Right lobe of liver (tissue), 6 donors: Measurements from ENCODE around the gene ANTXRL. TPM values are rescaled to one million over a fixed set of nuclear protein-coding genes. Genes with fewer than 3 reads are reported as not detected.

Experiments
- ATAC-seq, 4 donors: fragments of 200-7000 bp; cut with Tn5 transposase; one replicate each; pipeline ENCODE4 v1.9.1; 2020; ENCODE audit warnings: mild to moderate bottlenecking in 4 of 4, moderate library complexity in 4 of 4
- DNase-seq, 3 donors: peaks; one replicate each; pipeline ENCODE4 v3.0.0-alpha.2; 2020
- H3K27ac ChIP-seq, 3 donors: fragments of 200-600 bp; one replicate each; pipeline ENCODE4 v1.8.0; 2022
- H3K27me3 ChIP-seq, 2 donors: fragments of 200-600 bp; one replicate each; pipeline ENCODE4 v1.8.0; 2022
- H3K36me3 ChIP-seq, 4 donors: fragments of 200-600 bp; sonication (generic) in 1 of 4; one replicate each; pipeline versions ENCODE4 v1.5.1 to v1.8.0; 2017 to 2022; ENCODE audit warnings: control low read depth in 1 of 4
- H3K4me1 ChIP-seq, 4 donors: fragments of 200-600 bp; sonication (generic) in 1 of 4; one replicate each; pipeline versions ENCODE4 v1.5.1 to v1.8.0; 2017 to 2022; ENCODE audit warnings: control low read depth in 1 of 4
- H3K4me3 ChIP-seq, 3 donors: fragments of 200-600 bp; one replicate each; pipeline ENCODE4 v1.8.0; 2022
- H3K9me3 ChIP-seq, 4 donors: fragments of 200-600 bp; sonication (generic) in 1 of 4; one replicate each; pipeline versions ENCODE4 v1.5.1 to v1.8.0; 2017 to 2022; ENCODE audit warnings: control low read depth in 1 of 4
- POLR2A ChIP-seq: fragments of 450-650 bp; IDR thresholded peaks from one replicate; pipeline ENCODE4 v1.6.1; 2017; ENCODE audit warnings: antibody characterized with exemption, mild to moderate bottlenecking
- WGBS: methylation state at CpG from one replicate; pipeline ENCODE4 v1.1.6; 2018; ENCODE audit warnings: low coverage, low lambda C conversion rate; ENCODE audit not compliant: insufficient coverage; ENCODE audit errors: missing lambda C conversion rate; 5-methylcytosine and 5-hydroxymethylcytosine counted together
- intact Hi-C, 2 donors: fragments of 100-400 bp; cut with DNase I; formaldehyde crosslinking; loops; one replicate each; pipeline versions ENCODE4 v1.11.2 to v1.14.1; 2022
- total RNA-seq, 6 experiments: library from RNA; depleted of rRNA in 2 of 6; stranded (reverse); fragments of >200 nt in 2 of 6; fragmentation: NEBNext Ultra II Directional in 3 of 6; extraction: Animal tissue kit (Norgen Biotek cat#: 25700) in 3 of 6; gene quantifications; one replicate each; pipeline versions ENCODE4 v1.1.0 to v1.2.4, GENCODE V29; 2016 to 2023
- TF ChIP-seq, protein P1 (sequence below), 4 donors: fragments of 200-600 bp in 3 of 4; fragments of 450-650 bp in 1 of 4; IDR thresholded peaks; one replicate each; pipeline versions ENCODE4 v1.5.1 to v1.8.0; 2016 to 2022; ENCODE audit warnings: antibody characterized with exemption in 4 of 4, mild to moderate bottlenecking in 2 of 4
- donor health status: DM: no; HTN: yes; CAD: no.
- donor health status: DM: no; HTN: no; CAD: no.
- donor health status: DM: no; HTN: no; CAD: no.
- donor health status: DM: no; HTN: yes; CAD: no.
- donor health status: DM: no; HTN: yes; CAD: no.

ANTXRL gene
- total RNA-seq, 6 experiments from 2014 or later, result not detected

DNA sequence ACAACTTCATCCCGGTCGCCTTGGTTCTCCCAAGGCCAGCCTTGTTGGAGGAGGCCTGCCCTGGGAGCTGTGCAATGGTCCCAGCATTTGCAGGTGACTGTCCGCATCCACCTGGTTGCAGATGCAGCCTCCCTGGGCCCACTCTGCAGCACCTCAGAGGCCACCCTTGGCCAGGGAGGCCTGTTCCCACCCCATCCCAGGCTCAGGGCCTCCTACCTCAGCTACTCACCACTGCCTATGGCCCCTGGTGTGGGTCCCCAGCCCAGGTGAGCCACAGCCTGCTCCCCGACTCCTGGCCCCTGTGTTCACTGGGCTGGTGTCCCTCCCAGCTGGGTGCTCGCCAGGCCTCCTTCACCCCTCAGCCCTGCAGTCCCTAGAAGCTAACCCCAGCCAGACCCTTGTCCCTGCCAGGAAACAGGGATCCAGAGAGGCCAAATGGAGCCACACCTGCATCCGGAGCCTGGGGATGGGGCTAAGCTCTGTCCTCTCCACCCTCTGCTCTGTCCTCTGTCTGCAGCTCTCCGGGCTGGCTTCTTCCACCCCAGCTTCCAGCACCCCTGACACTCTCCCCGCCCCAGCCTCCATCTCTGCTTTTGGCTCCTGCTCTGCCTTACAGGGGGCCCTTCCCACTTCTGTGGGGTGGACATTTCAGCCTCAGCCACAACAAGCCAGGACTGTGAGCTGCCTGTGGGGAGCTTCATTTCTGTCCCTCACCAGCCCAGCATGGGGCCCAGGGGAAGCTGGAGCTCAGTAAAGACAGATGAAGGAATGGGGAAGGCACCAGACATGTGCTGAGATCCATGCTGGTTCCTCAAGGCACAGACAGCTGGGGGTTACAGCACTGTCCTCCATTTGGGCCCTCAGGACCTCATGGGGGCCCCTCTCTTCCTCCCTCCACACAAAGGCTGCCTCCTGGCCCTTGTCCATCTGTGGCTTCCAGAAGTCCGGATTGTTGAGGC lies 35.6 kb upstream of the ANTXRL start:
- no peak for ATAC-seq
- H3K4me3 ChIP-seq, result no peak overlapping the region
- intact Hi-C loops, result no loop called here
- WGBS, result 100% methylated on average over 1 of the region's 9 CpGs
- peaks cover 0 to 16% (median 2%) of the 10 kb centered on the region in 4 donors for H3K4me1 ChIP-seq
- H3K36me3 ChIP-seq, result no peaks in the 10 kb centered on the region
- H3K27ac ChIP-seq, result no peak overlapping the region
- no peaks in the 10 kb centered on the region for H3K9me3 ChIP-seq
- peak in 1 of 3 donors; percentile 44 for DNase-seq
- no peaks in the 10 kb centered on the region for H3K27me3 ChIP-seq
- no peak for TF ChIP-seq POLR2A
- TF ChIP-seq, protein P1, sequence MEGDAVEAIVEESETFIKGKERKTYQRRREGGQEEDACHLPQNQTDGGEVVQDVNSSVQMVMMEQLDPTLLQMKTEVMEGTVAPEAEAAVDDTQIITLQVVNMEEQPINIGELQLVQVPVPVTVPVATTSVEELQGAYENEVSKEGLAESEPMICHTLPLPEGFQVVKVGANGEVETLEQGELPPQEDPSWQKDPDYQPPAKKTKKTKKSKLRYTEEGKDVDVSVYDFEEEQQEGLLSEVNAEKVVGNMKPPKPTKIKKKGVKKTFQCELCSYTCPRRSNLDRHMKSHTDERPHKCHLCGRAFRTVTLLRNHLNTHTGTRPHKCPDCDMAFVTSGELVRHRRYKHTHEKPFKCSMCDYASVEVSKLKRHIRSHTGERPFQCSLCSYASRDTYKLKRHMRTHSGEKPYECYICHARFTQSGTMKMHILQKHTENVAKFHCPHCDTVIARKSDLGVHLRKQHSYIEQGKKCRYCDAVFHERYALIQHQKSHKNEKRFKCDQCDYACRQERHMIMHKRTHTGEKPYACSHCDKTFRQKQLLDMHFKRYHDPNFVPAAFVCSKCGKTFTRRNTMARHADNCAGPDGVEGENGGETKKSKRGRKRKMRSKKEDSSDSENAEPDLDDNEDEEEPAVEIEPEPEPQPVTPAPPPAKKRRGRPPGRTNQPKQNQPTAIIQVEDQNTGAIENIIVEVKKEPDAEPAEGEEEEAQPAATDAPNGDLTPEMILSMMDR (IDR thresholded peaks at IDR 0.05), result no peak

DNA sequence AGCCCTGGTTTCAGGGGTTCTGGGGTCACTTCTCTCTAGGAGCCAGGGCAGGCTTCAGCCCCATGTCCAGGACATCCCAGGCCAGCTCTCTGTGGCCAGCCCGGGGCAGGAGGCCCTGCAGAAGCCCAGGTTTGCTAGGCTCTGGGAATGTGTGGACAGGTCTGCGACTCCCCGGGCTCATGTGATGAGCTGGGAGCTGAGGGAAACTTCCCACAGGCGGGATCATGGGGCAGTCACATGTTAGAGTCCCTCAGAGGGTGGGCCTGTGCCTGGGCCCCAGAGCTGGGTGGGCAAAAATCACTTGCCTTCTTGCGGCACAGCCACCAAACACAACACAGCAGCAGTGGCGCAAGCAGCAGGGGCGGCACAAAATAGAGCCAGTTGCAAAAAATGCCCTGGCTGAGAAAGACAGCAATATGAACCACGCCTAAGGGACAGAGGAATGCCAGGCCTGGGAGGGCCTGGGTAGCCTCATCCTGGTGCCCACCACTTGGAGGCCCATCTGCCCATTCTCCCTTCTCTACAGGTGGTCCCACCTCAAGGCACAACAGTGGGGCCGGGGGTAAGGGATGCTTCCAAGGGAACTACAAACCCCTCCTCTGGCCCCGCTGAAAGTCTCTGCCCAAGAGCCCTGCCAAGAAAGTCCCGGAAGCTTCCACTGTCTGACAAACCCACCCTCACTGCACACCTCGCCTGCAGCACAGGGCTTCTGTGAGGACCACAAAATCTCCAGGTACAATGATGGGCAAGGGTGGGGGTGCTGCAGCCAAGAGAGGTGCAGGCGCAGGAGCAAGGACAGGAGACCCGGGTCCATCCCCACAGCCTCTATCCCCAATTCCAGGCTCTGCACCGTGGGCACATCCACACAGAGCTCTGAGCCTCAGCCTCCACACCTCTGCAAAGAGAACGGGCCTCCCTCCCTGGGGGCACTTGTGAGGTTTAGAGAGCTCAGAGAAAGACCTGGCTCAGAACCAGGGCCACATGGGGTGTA lies 34.6 kb upstream of the ANTXRL start:
- intact Hi-C loops, result no loop called here
- Histone ChIP-seq H3K27ac (no peak overlapping the region), H3K36me3 (no peaks in the 10 kb centered on the region), H3K27me3 (no peaks in the 10 kb centered on the region), H3K4me3 (no peak overlapping the region), H3K9me3 (no peaks in the 10 kb centered on the region), H3K4me1 (peaks cover 0 to 16% (median 2%) of the 10 kb centered on the region in 4 donors)
- no peak for ATAC-seq
- no peak for TF ChIP-seq POLR2A
- TF ChIP-seq, protein P1 (IDR thresholded peaks at IDR 0.05), result no peak
- peak in 1 of 3 donors; percentile 43 for DNase-seq
- WGBS, result 89% methylated on average over 8 of the region's 16 CpGs

GRCh38 chr10:46253076-46254006 lies 33.5 kb upstream of the ANTXRL start:
- Histone ChIP-seq H3K9me3 (no peaks in the 10 kb centered on the region), H3K4me1 (peaks cover 0 to 16% (median 2%) of the 10 kb centered on the region in 4 donors), H3K36me3 (no peaks in the 10 kb centered on the region), H3K27me3 (no peaks in the 10 kb centered on the region), H3K4me3 (no peak overlapping the region), H3K27ac (no peak overlapping the region)
- TF ChIP-seq, protein P1 (IDR thresholded peaks at IDR 0.05), result no peak
- TF ChIP-seq POLR2A, result no peak
- WGBS, result no CpG with 5 or more reads among the region's 19 CpGs
- intact Hi-C loops, result no loop called here
- ATAC-seq (peak; percentile 17 to 83 (median 31)), DNase-seq (peak; percentile 42 to 89 (median 82))

DNA sequence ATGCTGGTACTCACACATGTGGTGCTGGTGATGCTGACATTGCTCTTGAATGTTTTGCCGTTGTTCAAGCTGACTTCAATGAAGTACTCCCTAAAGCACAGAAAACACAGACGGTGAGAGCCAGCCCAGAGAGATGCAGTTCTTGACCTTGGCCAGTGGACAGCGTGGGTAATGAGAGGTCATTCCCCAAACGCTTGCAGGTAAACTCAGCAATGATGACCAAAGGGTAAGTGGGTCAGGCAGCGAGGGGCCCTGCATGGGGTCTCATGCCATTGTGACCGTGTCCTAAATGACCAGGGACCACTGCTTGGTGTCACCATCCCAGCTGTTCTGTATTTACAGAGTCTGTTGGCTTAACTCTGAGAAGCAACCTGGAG lies 32.8 kb upstream of the ANTXRL start:
- Histone ChIP-seq H3K4me3 (no peak overlapping the region), H3K27me3 (no peaks in the 10 kb centered on the region), H3K36me3 (no peaks in the 10 kb centered on the region), H3K9me3 (no peaks in the 10 kb centered on the region), H3K27ac (no peak overlapping the region), H3K4me1 (peaks cover 0 to 16% (median 2%) of the 10 kb centered on the region in 4 donors)
- ATAC-seq, result no peak
- no peak for DNase-seq
- TF ChIP-seq, protein P1 (IDR thresholded peaks at IDR 0.05), result no peak
- no peak for TF ChIP-seq POLR2A
- intact Hi-C loops, result no loop called here
- WGBS, result 70% methylated on average over 2 of the region's 6 CpGs
